Smooth muscle cell (in vitro differentiated cells): Measurements from ENCODE around the gene RNF138. TPM values are rescaled to one million over a fixed set of nuclear protein-coding genes. Genes with fewer than 3 reads are reported as not detected.
"Not testable (repeated sequence)": the region's sequence is repeated elsewhere in the genome, so short reads cannot be mapped to it uniquely, and the experiment has no call there.

Experiments
- DNase-seq: peaks from one replicate; lab custom pipeline; 2025; ENCODE audit not compliant: unreplicated experiment; lab: John Stamatoyannopoulos, UW
- H2AFZ ChIP-seq: fragments of 200-600 bp; sonication (generic); 2 replicates; pipeline ENCODE4 v1.6.0; 2016; ENCODE audit warnings: antibody characterized with exemption, low read depth, mild to moderate bottlenecking
- H3F3A ChIP-seq: fragments of 200-600 bp; sonication (generic); 2 replicates; pipeline ENCODE4 v1.6.0; 2017; ENCODE audit warnings: antibody characterized with exemption, low read depth
- H3K27ac ChIP-seq: fragments of 200-600 bp; sonication (generic); 2 replicates; pipeline ENCODE4 v1.5.1; 2016; ENCODE audit warnings: low read depth, mild to moderate bottlenecking
- H3K27me3 ChIP-seq: fragments of 200-600 bp; sonication (generic); 2 replicates; pipeline ENCODE4 v1.6.1; 2016; ENCODE audit warnings: low read depth, mild to moderate bottlenecking
- H3K36me3 ChIP-seq: fragments of 200-600 bp; sonication (generic); 2 replicates; pipeline ENCODE4 v1.5.1; 2016; ENCODE audit warnings: low read depth
- H3K4me1 ChIP-seq: fragments of 200-600 bp; sonication (generic); 2 replicates; pipeline ENCODE4 v1.5.1; 2016; ENCODE audit warnings: low read depth
- H3K4me2 ChIP-seq: fragments of 200-600 bp; sonication (generic); 2 replicates; pipeline ENCODE4 v1.6.0; 2016; ENCODE audit warnings: mild to moderate bottlenecking
- H3K4me3 ChIP-seq: fragments of 200-600 bp; sonication (generic); 2 replicates; pipeline ENCODE4 v1.5.1; 2016; ENCODE audit warnings: mild to moderate bottlenecking
- H3K79me2 ChIP-seq: fragments of 200-600 bp; sonication (generic); 2 replicates; pipeline ENCODE4 v1.6.0; 2016; ENCODE audit warnings: low read depth, mild to moderate bottlenecking
- H3K9ac ChIP-seq: fragments of 200-600 bp; sonication (generic); 2 replicates; pipeline ENCODE4 v1.6.0; 2016; ENCODE audit warnings: low read depth
- H3K9me3 ChIP-seq: fragments of 200-600 bp; sonication (generic); replicated peaks from 2 replicates; pipeline ENCODE4 v1.5.1; 2016; ENCODE audit warnings: low read depth
- H4K20me1 ChIP-seq: fragments of 200-600 bp; sonication (generic); 2 replicates; pipeline ENCODE4 v1.6.0; 2016; ENCODE audit warnings: low read depth
- WGBS: methylation state at CpG from one replicate; pipeline ENCODE4 v1.1.7; 2016; ENCODE audit warnings: low lambda C conversion rate; 5-methylcytosine and 5-hydroxymethylcytosine counted together
- polyA plus RNA-seq: library from polyadenylated mRNA; unstranded; fragments of >200 nt; fragmentation: Nextera tagmentation; extraction: Ambion mirVana; gene quantifications from 2 replicates; pipeline ENCODE4 v1.2.1, GENCODE V29; 2016
- small RNA-seq: library from RNA; depleted of rRNA; stranded (forward); fragments of <200 nt; gene quantifications from one replicate; pipeline ENCODE3, GENCODE V24; 2014
- total RNA-seq: library from RNA; depleted of rRNA; stranded (reverse); fragments of >200 nt; gene quantifications from 2 replicates; pipeline ENCODE4 v1.2.3, GENCODE V29; 2014
- TF ChIP-seq, protein P1 (sequence below): fragments of 200-600 bp; sonication (generic); IDR thresholded peaks from 2 replicates; pipeline ENCODE4 v1.5.1; 2017; ENCODE audit warnings: borderline replicate concordance, mild to moderate bottlenecking, antibody characterized with exemption; ENCODE audit not compliant: insufficient read depth, poor library complexity, severe bottlenecking

Gene RNF138
- total and polyA plus RNA-seq, 2 experiments from 2014 or later = 10.2 to 15.6 TPM

DNA sequence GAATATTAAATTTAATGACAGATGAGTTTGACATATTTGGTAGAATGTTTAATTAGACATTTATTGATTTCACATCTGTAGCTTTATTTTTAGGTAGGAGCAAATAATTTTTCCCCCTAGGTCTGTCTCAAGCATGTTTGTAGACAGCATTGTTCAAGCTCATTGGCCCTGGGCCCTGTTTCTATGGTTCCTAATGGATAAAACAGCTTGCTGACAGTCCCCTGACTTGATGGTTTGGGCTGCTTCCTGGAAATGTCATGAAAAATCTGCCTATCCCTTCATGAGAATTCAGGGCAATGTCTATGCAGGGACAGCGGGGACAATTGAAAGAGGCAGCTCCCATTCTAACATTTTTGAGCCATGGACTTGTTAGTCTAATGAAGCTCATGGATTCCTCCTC lies 83.6 kb downstream of the RNF138 start:
- Histone ChIP-seq H3K4me1 (no peaks in the 10 kb centered on the region), H3K4me3 (no peak overlapping the region), H3K27me3 (no peaks in the 10 kb centered on the region), H3K9ac (no peak overlapping the region), H4K20me1 (no peaks in the 10 kb centered on the region), H3K36me3 (no peaks in the 10 kb centered on the region), H3K9me3 (no peaks in the 10 kb centered on the region), H3K4me2 (no peak overlapping the region), H3F3A (no peaks in the 10 kb centered on the region), H3K79me2 (no peaks in the 10 kb centered on the region), H3K27ac (no peak overlapping the region), H2AFZ (no peak overlapping the region)
- DNase-seq = no peak
- WGBS = 100% methylated on average over 1 of the region's 1 CpG
- TF ChIP-seq, protein P1, sequence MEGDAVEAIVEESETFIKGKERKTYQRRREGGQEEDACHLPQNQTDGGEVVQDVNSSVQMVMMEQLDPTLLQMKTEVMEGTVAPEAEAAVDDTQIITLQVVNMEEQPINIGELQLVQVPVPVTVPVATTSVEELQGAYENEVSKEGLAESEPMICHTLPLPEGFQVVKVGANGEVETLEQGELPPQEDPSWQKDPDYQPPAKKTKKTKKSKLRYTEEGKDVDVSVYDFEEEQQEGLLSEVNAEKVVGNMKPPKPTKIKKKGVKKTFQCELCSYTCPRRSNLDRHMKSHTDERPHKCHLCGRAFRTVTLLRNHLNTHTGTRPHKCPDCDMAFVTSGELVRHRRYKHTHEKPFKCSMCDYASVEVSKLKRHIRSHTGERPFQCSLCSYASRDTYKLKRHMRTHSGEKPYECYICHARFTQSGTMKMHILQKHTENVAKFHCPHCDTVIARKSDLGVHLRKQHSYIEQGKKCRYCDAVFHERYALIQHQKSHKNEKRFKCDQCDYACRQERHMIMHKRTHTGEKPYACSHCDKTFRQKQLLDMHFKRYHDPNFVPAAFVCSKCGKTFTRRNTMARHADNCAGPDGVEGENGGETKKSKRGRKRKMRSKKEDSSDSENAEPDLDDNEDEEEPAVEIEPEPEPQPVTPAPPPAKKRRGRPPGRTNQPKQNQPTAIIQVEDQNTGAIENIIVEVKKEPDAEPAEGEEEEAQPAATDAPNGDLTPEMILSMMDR = no peak

DNA sequence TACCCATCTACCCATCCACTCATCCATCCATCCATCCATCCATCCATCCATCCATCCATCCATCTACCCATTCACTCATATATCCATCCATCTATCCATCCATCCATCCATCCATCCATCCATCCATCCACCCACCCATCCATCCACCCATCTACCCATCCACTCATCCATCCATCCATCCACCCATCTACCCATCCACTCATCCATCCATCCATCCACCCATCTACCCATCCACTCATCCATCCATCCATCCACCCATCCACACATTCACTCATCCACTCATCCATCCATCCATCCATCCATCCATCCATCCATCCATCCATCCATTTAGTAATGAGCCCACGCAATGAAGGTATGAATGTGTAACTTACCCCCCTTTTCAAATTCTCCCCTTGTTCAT lies 85.1 kb downstream of the RNF138 start:
- H3K9me3 ChIP-seq, H3K4me1 ChIP-seq, H3K36me3 ChIP-seq, H3K27me3 ChIP-seq, H3K4me3 ChIP-seq, H4K20me1 ChIP-seq, H3K79me2 ChIP-seq, H2AFZ ChIP-seq, H3K27ac ChIP-seq, DNase-seq, H3K9ac ChIP-seq, H3F3A ChIP-seq, H3K4me2 ChIP-seq: not testable (repeated sequence)
- WGBS = 79% methylated on average over 1 of the region's 1 CpG

DNA sequence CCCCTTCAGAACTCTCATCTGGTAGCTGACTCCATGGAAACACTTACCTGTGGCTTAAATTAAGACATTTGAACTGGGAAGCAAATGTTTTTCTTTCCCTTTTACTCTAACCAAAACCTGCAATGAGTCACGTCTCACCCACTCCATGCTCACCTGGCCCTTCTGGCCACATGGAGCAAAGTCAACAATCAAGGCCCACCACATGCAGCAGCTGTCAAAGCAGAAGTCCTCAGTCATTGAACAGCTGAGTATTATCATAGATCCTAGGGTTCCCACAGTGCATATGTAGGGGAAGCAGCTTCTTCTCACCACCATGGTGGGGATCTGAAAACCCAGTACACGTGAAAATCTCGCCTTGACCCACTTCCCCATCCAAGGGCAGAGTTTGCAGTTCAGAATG lies 85.9 kb downstream of the RNF138 start:
- Histone ChIP-seq H3K4me3 (no peak overlapping the region), H3F3A (no peaks in the 10 kb centered on the region), H3K9me3 (no peaks in the 10 kb centered on the region), H3K27ac (no peak overlapping the region), H3K4me2 (no peak overlapping the region), H4K20me1 (no peaks in the 10 kb centered on the region), H3K79me2 (no peaks in the 10 kb centered on the region), H3K27me3 (no peaks in the 10 kb centered on the region), H3K4me1 (no peaks in the 10 kb centered on the region), H3K9ac (no peak overlapping the region), H2AFZ (no peak overlapping the region), H3K36me3 (no peaks in the 10 kb centered on the region)
- 96% methylated on average over 3 of the region's 3 CpGs for WGBS
- TF ChIP-seq, protein P1 = no peak
- DNase-seq = no peak

Small RNA genes within 50 kb of the gene (small RNA-seq; reads per million reads assigned to genes)
- 0.08 reads per million for gene RNA5SP453

Other genes starting within 250 kb of the RNF138 start
- gene TRAPPC8, start 148.7 kb upstream of the RNF138 start, total RNA-seq = 32.0 and 35.6 TPM in 2 replicates
- gene TRAPPC8, start 148.7 kb upstream of the RNF138 start, polyA plus RNA-seq = 4.8 and 9.1 TPM in 2 replicates
- 0.04 and 0.09 TPM in 2 replicates for gene RNF125, start 73.0 kb upstream of the RNF138 start, total RNA-seq
- gene RNF125, start 73.0 kb upstream of the RNF138 start, polyA plus RNA-seq = not detected in 2 replicates
- not detected in 2 replicates for gene MEP1B, start 98.2 kb downstream of the RNF138 start, total RNA-seq
- not detected in 2 replicates for gene MEP1B, start 98.2 kb downstream of the RNF138 start, polyA plus RNA-seq